Adrenal gland (tissue), 12 donors: ENCODE results near the gene MYO1E. TPM values are rescaled to one million over a fixed set of nuclear protein-coding genes. Genes with fewer than 3 reads are reported as not detected.

ENCODE experiments used
- DNase-seq, 7 donors: peaks; one replicate each; pipeline ENCODE4 v3.0.0-alpha.2; 2019 to 2020
- H3K27ac ChIP-seq, 5 donors: fragments of 200-600 bp; sonication (generic) in 4 of 5; 1 replicate in 3 of 5; 2 replicates in 2 of 5; pipeline versions ENCODE4 v1.5.1 to v1.8.0; 2016 to 2020; ENCODE audit warnings: mild to moderate bottlenecking in 1 of 5
- H3K27me3 ChIP-seq: fragments of 200-600 bp; 2 replicates; pipeline ENCODE4 v1.8.0; 2021
- H3K36me3 ChIP-seq, 2 donors: fragments of 200-600 bp; replicated peaks in 1 of 2; 1 replicate in 1 of 2; 2 replicates in 1 of 2; pipeline versions ENCODE4 v1.5.1 to v1.8.0; 2018 to 2022
- H3K4me1 ChIP-seq, 2 donors: fragments of 200-600 bp; replicated peaks in 1 of 2; 1 replicate in 1 of 2; 2 replicates in 1 of 2; pipeline versions ENCODE4 v1.5.1 to v1.8.0; 2018 to 2021
- H3K4me3 ChIP-seq, 4 donors: fragments of 200-600 bp; sonication (generic) in 3 of 4; one replicate each; pipeline ENCODE4 v1.5.1; 2016 to 2018
- H3K9me3 ChIP-seq, 3 donors: fragments of 200-600 bp; sonication (generic) in 1 of 3; replicated peaks in 1 of 3; 1 replicate in 2 of 3; 2 replicates in 1 of 3; pipeline versions ENCODE4 v1.5.1 to v1.8.0; 2016 to 2021
- POLR2A ChIP-seq, 2 donors: fragments of 450-650 bp; IDR thresholded peaks; one replicate each; pipeline ENCODE4 v1.6.1; 2017; ENCODE audit warnings: antibody characterized with exemption in 2 of 2, mild to moderate bottlenecking in 2 of 2, moderate library complexity in 1 of 2
- WGBS, 4 donors: extraction: QIAGEN DNeasy Blood & Tissue Kit in 2 of 4; methylation state at CpG; one replicate each; pipeline versions ENCODE4 v1.1.5 to v1.1.7; 2013 to 2017; 5-methylcytosine and 5-hydroxymethylcytosine counted together
- intact Hi-C, 2 donors: fragments of 100-400 bp; cut with DNase I; formaldehyde crosslinking; loops; one replicate each; pipeline versions ENCODE4 v1.14.1 to v1.15.0; 2022 to 2023
- polyA plus RNA-seq, 3 donors: library from polyadenylated mRNA; stranded (reverse); fragments of 200-250 nt in 2 of 3; fragments of 350-450 nt in 1 of 3; fragmentation: Illumina TruSeq in 1 of 3; extraction: RNeasy Lipid Tissue Mini Kit (QIAGEN cat#74804) in 1 of 3; gene quantifications; one replicate each; pipeline ENCODE4 v1.2.3, GENCODE V29; 2013 to 2014
- total RNA-seq, 9 donors: library from RNA; depleted of rRNA in 4 of 9; stranded (reverse); fragments of >200 nt in 4 of 9; fragments of 120-200 nt in 1 of 9; fragmentation: NEBNext Ultra II Directional in 1 of 9; extraction: Animal tissue kit (Norgen Biotek cat#: 25700) in 1 of 9; gene quantifications; one replicate each; pipeline versions ENCODE4 v1.1.0 to v1.2.4, GENCODE V29; 2013 to 2023
- TF ChIP-seq, protein P1 (sequence below), 6 experiments: fragments of 450-650 bp in 4 of 6; fragments of 200-600 bp in 2 of 6; sonication (generic) in 1 of 6; IDR thresholded peaks; 1 replicate in 5 of 6; 2 replicates in 1 of 6; pipeline versions ENCODE4 v1.5.1 to v1.8.0; 2016 to 2021; ENCODE audit warnings: antibody characterized with exemption in 6 of 6, mild to moderate bottlenecking in 2 of 6, moderate library complexity in 1 of 6
- donor health status: healthy with polysubstance abuse.
- donor health status: Bipolar disorder and iron deficiency.
- donor health status: DM: yes; HTN: yes; CAD: no.
- donor health status: DM: no; HTN: no; CAD: no.
- donor health status: DM: no; HTN: no; CAD: no.
- donor health status: DM: yes; HTN: yes; CAD: no.

Gene MYO1E
- total and polyA plus RNA-seq, 12 donors: 11.9 to 50.8 (median 26.0) TPM

DNA sequence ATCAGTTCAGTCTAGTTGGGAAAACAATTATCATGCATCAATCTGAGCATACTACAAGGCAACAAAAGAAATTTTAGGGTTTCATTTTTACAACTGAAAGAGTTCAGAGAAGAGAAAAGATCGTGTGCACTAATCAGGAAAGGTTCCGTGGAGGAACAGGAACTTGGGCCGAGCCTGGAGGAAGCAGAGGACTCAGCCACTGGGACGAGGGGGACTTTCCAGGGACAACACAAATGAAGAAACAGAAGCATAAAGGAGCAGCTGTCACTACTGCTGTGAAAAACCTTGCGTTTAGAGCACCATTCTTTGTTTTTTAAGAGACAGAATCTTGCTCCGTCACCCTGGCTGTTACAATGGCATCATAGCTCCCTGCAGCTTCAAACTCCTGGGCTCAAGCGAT, 60.5 kb downstream of the MYO1E start:
- TF ChIP-seq, protein P1, sequence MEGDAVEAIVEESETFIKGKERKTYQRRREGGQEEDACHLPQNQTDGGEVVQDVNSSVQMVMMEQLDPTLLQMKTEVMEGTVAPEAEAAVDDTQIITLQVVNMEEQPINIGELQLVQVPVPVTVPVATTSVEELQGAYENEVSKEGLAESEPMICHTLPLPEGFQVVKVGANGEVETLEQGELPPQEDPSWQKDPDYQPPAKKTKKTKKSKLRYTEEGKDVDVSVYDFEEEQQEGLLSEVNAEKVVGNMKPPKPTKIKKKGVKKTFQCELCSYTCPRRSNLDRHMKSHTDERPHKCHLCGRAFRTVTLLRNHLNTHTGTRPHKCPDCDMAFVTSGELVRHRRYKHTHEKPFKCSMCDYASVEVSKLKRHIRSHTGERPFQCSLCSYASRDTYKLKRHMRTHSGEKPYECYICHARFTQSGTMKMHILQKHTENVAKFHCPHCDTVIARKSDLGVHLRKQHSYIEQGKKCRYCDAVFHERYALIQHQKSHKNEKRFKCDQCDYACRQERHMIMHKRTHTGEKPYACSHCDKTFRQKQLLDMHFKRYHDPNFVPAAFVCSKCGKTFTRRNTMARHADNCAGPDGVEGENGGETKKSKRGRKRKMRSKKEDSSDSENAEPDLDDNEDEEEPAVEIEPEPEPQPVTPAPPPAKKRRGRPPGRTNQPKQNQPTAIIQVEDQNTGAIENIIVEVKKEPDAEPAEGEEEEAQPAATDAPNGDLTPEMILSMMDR (IDR thresholded peaks at IDR 0.05): no peak
- no peak for TF ChIP-seq POLR2A (IDR thresholded peaks at IDR 0.05)
- H3K27me3 ChIP-seq: no peaks in the 10 kb centered on the region
- H3K4me1 ChIP-seq: peaks cover 0 to 10% of the 10 kb centered on the region in 2 donors
- H3K9me3 ChIP-seq: no peaks in the 10 kb centered on the region
- no peak overlapping the region for H3K27ac ChIP-seq
- no peak for DNase-seq
- intact Hi-C loops: no loop called here
- no peak overlapping the region for H3K4me3 ChIP-seq
- no peaks in the 10 kb centered on the region for H3K36me3 ChIP-seq
- WGBS, 4 donors: 72 to 80% (median 77%) methylated on average over 7 of the region's 7 CpGs

DNA sequence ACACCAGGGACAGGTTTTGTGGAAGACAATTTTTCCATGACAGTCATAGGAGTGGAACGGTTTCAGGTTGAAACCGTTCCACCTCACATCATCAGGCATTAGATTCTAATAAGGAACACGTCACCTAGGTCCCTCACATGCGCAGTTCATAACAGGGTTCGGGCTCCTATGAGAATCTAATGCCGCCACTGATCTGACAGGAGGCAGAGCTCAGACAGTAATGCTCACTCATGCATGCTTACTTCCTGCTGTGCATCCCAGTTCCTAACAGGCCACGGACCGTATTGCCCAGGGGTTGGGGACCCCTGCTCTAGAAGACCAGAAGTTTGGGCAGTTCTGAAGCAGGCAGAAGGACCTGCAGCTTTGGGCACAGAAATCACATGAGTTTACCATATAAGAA, 61.5 kb downstream of the MYO1E start:
- Histone ChIP-seq H3K4me1 (peaks cover 0 to 5% of the 10 kb centered on the region in 2 donors), H3K27ac (no peak overlapping the region), H3K27me3 (no peaks in the 10 kb centered on the region), H3K4me3 (no peak overlapping the region), H3K9me3 (no peaks in the 10 kb centered on the region), H3K36me3 (no peaks in the 10 kb centered on the region)
- no peak for TF ChIP-seq POLR2A (IDR thresholded peaks at IDR 0.05)
- TF ChIP-seq, protein P1 (IDR thresholded peaks at IDR 0.05): no peak
- 93 to 96% (median 93%) methylated on average over 8 of the region's 8 CpGs for WGBS, 4 donors
- no peak for DNase-seq
- intact Hi-C loops: no loop called here

DNA sequence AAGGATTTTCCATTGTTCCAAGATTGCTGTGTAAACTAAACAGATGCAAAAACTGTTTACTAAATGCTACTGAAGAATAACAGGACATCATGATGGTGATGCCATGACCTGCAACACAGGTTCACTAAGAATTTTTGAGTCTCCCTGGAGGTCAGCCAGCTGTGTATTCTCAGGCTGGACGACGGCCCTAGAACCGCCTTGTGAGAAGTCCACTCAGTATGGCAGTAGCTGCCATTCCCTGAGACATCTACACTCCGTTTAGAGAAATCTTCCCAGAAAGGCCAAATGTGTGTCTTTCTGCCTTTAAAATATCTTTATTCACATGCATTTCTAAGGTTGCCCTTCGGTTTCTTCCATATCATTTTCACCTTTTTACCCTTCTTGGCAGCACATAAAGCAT, 63.3 kb downstream of the MYO1E start:
- TF ChIP-seq, protein P1 (IDR thresholded peaks at IDR 0.05): no peak
- TF ChIP-seq POLR2A (IDR thresholded peaks at IDR 0.05): no peak
- intact Hi-C loops: no loop called here
- Histone ChIP-seq H3K4me3 (no peak overlapping the region), H3K36me3 (no peaks in the 10 kb centered on the region), H3K27me3 (no peaks in the 10 kb centered on the region), H3K27ac (no peak overlapping the region), H3K4me1 (peaks cover 5 to 8% of the 10 kb centered on the region in 2 donors), H3K9me3 (no peaks in the 10 kb centered on the region)
- 80 to 96% (median 87%) methylated on average over 5 of the region's 5 CpGs for WGBS, 4 donors
- no peak for DNase-seq

DNA sequence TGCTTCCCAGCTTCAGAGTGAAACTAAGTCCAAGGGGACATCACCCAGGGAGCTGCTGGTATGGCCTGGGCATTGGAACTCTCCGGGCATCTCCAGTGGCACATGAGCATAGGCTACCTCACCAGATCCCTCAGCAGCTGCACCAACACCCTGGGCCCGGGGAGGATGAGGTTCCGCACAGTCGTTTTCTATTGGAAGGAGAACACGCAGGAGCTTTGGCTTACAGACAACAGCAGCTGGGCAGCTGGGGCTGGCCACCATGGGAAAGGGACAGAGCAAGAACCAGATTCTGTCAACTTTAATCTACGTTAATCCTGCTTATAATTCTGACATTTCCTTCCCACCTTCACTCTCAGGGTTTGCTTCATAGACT, 65.5 kb downstream of the MYO1E start:
- H3K4me1 ChIP-seq: peaks cover 5 to 12% of the 10 kb centered on the region in 2 donors
- no peaks in the 10 kb centered on the region for H3K27me3 ChIP-seq
- DNase-seq: no peak
- no peak overlapping the region for H3K27ac ChIP-seq
- intact Hi-C loops: no loop called here
- H3K36me3 ChIP-seq: no peaks in the 10 kb centered on the region
- H3K4me3 ChIP-seq: no peak overlapping the region
- 93 to 96% (median 95%) methylated on average over 4 to 6 of the region's 6 CpGs for WGBS, 4 donors
- H3K9me3 ChIP-seq: no peaks in the 10 kb centered on the region
- TF ChIP-seq, protein P1 (IDR thresholded peaks at IDR 0.05): no peak
- TF ChIP-seq POLR2A (IDR thresholded peaks at IDR 0.05): no peak
